Measurements from ENCODE around the gene DPP8. TPM values are rescaled to one million over a fixed set of nuclear protein-coding genes. Genes with fewer than 3 reads are reported as not detected.

Gene DPP8
- total and polyA plus RNA-seq, 2 donors (not counting 1 experiment from before 2014, with no cell fraction given) = 17.1 to 65.2 TPM

GRCh38 chr15:65447145-65447544 is 70.3 kb downstream of the DPP8 start:
- POLR2A ChIA-PET = no interaction called here
- no peaks in the 10 kb centered on the region for H3K27me3 ChIP-seq (replicated peaks in 1 of 4; ENCODE audit: control extremely low read depth in 1 of 4, control insufficient read depth in 3 of 4, insufficient read depth in 4 of 4, low read length in 3 of 4)
- no peak overlapping the region for H3K27ac Mint-ChIP-seq

GRCh38 chr15:65434201-65434600 is 83.3 kb downstream of the DPP8 start:
- no peak overlapping the region for H3K4me2 ChIP-seq (replicated peaks; ENCODE audit: low read depth, low read length, poor library complexity, severe bottlenecking)
- H3K36me3 ChIP-seq (replicated peaks in 1 of 2; ENCODE audit: control extremely low read depth in 1 of 2, control insufficient read depth in 1 of 2, extremely low read depth in 1 of 2, insufficient read depth in 2 of 2, low read length in 1 of 2) = no peaks in the 10 kb centered on the region
- H3K9me3 Mint-ChIP-seq (ENCODE audit: insufficient read depth) = no peaks in the 10 kb centered on the region
- H3K4me3 ChIP-seq (ENCODE audit: control extremely low read depth in 1 of 5, extremely low read depth in 1 of 5, insufficient read depth in 1 of 5, low read depth in 2 of 5, low read length in 4 of 5) = no peak overlapping the region
- no peak overlapping the region for H3K27ac ChIP-seq (ENCODE audit: low read length in 2 of 2)
- ChIA-PET POLR2A (no interaction called here), CTCF (no interaction called here)
- DNase-seq (no peak), ATAC-seq (ENCODE audit: low read depth) (no peak)
- H3K27me3 Mint-ChIP-seq = peaks cover 7% of the 10 kb centered on the region
- no peaks in the 10 kb centered on the region for H3K79me2 ChIP-seq (ENCODE audit: control insufficient read depth, insufficient read depth, low read length)
- H3K4me1 ChIP-seq (ENCODE audit: control insufficient read depth in 2 of 2, insufficient read depth in 2 of 2, low read length in 2 of 2) = no peaks in the 10 kb centered on the region
- H3K9ac ChIP-seq (ENCODE audit: low read length) = no peak overlapping the region
- H4K20me1 ChIP-seq (ENCODE audit: control insufficient read depth, insufficient read depth, low read length, poor library complexity, severe bottlenecking) = no peaks in the 10 kb centered on the region
- no peak overlapping the region for H3K4me3 Mint-ChIP-seq
- intact Hi-C loops (cut with micrococcal nuclease) = no loop called here
- no peak for TF ChIP-seq CTCF (IDR thresholded peaks at IDR 0.05)
- no peak for TF ChIP-seq EZH2 (IDR thresholded peaks at IDR 0.05; ENCODE audit: borderline replicate concordance, insufficient read depth, low read depth, low read length, poor library complexity, severe bottlenecking)
- H3K4me1 Mint-ChIP-seq = no peaks in the 10 kb centered on the region
- H3K27me3 ChIP-seq (replicated peaks in 1 of 4; ENCODE audit: control extremely low read depth in 1 of 4, control insufficient read depth in 3 of 4, insufficient read depth in 4 of 4, low read length in 3 of 4) = peaks cover 0 to 3% (median 0%) of the 10 kb centered on the region in 4 experiments
- no peak overlapping the region for H3K27ac Mint-ChIP-seq
- H2AFZ ChIP-seq (ENCODE audit: insufficient read depth, low read depth, low read length, poor library complexity, severe bottlenecking) = no peak overlapping the region
- H3K9me3 ChIP-seq (ENCODE audit: control extremely low read depth in 1 of 3, control insufficient read depth in 2 of 3, insufficient read depth in 1 of 3, low read length in 2 of 3) = no peaks in the 10 kb centered on the region
- 88% methylated on average over 11 of the region's 11 CpGs for WGBS (ENCODE audit: insufficient coverage)

More at GRCh38 chr15:65447145-65447544, 70.3 kb downstream of the DPP8 start:
- H3K4me1 Mint-ChIP-seq = no peaks in the 10 kb centered on the region
- Histone ChIP-seq H3K9me3 (ENCODE audit: control extremely low read depth in 1 of 3, control insufficient read depth in 2 of 3, insufficient read depth in 1 of 3, low read length in 2 of 3) (no peaks in the 10 kb centered on the region), H3K27ac (ENCODE audit: low read length in 2 of 2) (no peak overlapping the region), H3K36me3 (replicated peaks in 1 of 2; ENCODE audit: control extremely low read depth in 1 of 2, control insufficient read depth in 1 of 2, extremely low read depth in 1 of 2, insufficient read depth in 2 of 2, low read length in 1 of 2) (peaks cover 20 to 55% of the 10 kb centered on the region in 2 experiments), H4K20me1 (ENCODE audit: control insufficient read depth, insufficient read depth, low read length, poor library complexity, severe bottlenecking) (no peaks in the 10 kb centered on the region), H3K4me3 (ENCODE audit: control extremely low read depth in 1 of 5, extremely low read depth in 1 of 5, insufficient read depth in 1 of 5, low read depth in 2 of 5, low read length in 4 of 5) (no peak overlapping the region), H3K4me1 (ENCODE audit: control insufficient read depth in 2 of 2, insufficient read depth in 2 of 2, low read length in 2 of 2) (no peaks in the 10 kb centered on the region), H3K79me2 (ENCODE audit: control insufficient read depth, insufficient read depth, low read length) (no peaks in the 10 kb centered on the region), H2AFZ (ENCODE audit: insufficient read depth, low read depth, low read length, poor library complexity, severe bottlenecking) (no peak overlapping the region), H3K4me2 (replicated peaks; ENCODE audit: low read depth, low read length, poor library complexity, severe bottlenecking) (no peak overlapping the region), H3K9ac (ENCODE audit: low read length) (no peak overlapping the region)
- H3K27me3 Mint-ChIP-seq = no peaks in the 10 kb centered on the region
- no peaks in the 10 kb centered on the region for H3K9me3 Mint-ChIP-seq (ENCODE audit: insufficient read depth)
- CTCF ChIA-PET = no interaction called here
- TF ChIP-seq EZH2 (IDR thresholded peaks at IDR 0.05; ENCODE audit: borderline replicate concordance, insufficient read depth, low read depth, low read length, poor library complexity, severe bottlenecking) = no peak
- no peak for TF ChIP-seq CTCF (IDR thresholded peaks at IDR 0.05)
- no peak for ATAC-seq (ENCODE audit: low read depth)
- no CpG with 5 or more reads among the region's 2 CpGs for WGBS (ENCODE audit: insufficient coverage)
- no peak overlapping the region for H3K4me3 Mint-ChIP-seq
- intact Hi-C loops (cut with micrococcal nuclease) = no loop called here
- no peak for DNase-seq

All from B cell (primary cell).